Measurements from ENCODE around the gene GPR35.

DNA sequence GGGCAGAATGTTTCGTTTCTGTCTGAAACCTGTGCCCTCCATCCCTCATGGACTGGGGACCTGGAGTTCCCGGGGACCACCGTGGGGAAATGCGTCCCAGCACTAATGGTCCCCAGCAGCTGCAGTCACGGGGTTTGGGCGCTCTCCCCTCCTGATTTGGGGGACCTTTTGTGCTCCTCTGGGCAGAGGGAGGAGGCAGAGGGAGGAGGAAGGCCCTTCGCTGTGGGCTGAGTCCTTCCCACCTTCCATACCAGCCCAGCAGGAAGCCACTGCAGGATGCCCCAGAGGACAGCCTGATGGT lies 3.2 kb downstream of the GPR35 start:
- TF ChIP-seq, protein P1, sequence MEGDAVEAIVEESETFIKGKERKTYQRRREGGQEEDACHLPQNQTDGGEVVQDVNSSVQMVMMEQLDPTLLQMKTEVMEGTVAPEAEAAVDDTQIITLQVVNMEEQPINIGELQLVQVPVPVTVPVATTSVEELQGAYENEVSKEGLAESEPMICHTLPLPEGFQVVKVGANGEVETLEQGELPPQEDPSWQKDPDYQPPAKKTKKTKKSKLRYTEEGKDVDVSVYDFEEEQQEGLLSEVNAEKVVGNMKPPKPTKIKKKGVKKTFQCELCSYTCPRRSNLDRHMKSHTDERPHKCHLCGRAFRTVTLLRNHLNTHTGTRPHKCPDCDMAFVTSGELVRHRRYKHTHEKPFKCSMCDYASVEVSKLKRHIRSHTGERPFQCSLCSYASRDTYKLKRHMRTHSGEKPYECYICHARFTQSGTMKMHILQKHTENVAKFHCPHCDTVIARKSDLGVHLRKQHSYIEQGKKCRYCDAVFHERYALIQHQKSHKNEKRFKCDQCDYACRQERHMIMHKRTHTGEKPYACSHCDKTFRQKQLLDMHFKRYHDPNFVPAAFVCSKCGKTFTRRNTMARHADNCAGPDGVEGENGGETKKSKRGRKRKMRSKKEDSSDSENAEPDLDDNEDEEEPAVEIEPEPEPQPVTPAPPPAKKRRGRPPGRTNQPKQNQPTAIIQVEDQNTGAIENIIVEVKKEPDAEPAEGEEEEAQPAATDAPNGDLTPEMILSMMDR (IDR thresholded peaks at IDR 0.05; ENCODE audit: low read depth, low read length): no peak
- TF ChIP-seq EZH2phosphoT487 (IDR thresholded peaks at IDR 0.05; ENCODE audit: low read depth): no peak

Measured in OCI-LY3 (cell line).